A172 (cell line): ENCODE results near the gene MAK. TPM values are rescaled to one million over a fixed set of nuclear protein-coding genes. Genes with fewer than 3 reads are reported as not detected.
A peak's percentile ranks its signal among the peaks of the same experiment; 100 is the strongest.
"Not testable (repeated sequence)": the region's sequence is repeated elsewhere in the genome, so short reads cannot be mapped to it uniquely, and the experiment has no call there.

Experiments used
- DNase-seq: peaks from one replicate; pipeline ENCODE4 v3.0.0-alpha.2; 2015; ENCODE audit warnings: low spot score
- total RNA-seq: library from RNA; depleted of rRNA; stranded (reverse); fragments of >200 nt; shearing (Covaris generic); gene quantifications from 2 replicates; pipeline ENCODE4 v1.2.3, GENCODE V29; 2014; rRNA removed

The MAK gene
- total RNA-seq = 0.02 TPM in 1 of 2 replicates, not detected in the other

DNA sequence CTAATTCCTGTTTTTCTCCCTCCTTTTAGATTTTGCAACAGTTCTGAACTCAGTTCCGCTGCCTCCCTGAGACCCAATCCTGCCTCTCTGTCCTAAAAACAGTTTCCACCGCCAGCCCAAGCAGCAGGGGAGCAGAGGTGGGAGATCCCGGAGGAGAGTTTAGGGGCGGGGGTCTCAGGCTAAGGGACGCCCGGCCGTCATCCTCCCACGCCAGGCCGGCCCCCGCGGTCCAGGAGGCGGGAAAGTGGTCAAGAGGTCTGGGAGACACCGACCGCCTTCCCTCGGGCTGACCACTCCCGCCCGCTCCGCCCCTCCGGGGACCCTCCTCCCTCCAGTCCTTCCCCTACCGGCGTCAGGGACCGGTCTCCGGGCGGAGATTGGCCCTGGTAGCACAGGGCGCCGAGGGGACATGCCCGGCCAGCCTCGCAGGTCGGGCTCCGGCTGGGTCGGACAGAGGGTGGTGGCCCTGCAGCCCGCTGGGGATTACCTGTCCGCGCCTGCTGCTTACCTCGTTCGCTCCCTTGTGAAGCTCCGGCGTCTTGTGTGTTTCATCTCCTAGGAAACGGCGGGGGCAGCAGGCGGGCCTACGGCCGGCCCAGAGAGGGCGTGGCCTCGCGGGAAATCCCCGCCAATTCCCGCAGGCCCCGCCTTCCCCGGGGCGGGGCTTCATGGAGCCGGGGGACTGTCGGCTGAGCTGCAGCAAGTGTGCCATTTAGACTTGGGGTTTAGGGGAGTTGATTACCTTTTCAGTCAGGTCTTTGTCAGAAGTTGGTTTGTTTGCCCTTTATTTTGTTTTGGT, at the start of gene MAK:
Gene MAK (minus strand): TSS at position 545 of the 799 bp plus-strand sequence. CDS start 7,891 bp downstream, outside the sequence.
- DNase-seq = peak; percentile 77

DNA sequence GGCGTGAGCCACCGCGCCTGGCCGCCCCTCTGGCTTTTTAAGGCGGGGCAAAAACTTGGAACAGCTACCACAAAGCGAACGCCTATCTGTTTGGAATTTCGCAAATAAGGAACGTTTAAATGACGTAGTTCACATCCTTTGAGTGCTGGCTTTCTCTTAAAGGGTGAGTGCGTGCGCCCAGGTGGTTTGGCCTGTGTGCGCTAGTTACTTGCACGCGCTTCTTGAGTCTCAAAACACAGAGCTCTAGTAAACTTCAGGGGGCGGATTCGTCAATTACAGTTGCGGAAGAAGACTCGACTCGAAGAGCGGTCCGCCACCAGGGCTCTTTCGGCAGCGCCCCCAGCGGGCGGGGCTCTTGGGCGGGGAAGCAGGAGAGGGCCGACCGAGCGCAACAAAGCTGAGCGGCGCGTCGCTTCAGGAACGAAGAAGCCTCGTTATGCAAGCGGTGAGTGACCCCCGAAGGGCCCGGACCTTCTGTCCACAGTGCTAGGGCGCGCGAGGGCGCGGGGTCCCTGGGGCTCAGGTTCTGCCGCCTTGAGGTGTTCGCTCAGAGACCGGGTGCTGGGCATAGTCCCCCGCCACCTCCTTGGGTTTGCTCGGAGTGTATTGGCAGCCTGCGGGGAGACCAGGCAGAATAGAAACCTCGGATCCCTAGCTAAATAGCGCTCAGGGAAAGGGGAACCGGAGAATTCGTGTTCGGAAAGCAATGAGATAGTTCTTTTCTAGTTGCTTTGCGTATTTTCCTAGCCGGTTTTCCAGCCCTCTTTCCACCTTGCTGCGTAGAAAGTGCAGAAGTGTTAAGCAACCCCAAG, 48.6 kb upstream of the MAK start, which contains the start of gene SYCP2L:
Gene SYCP2L (plus strand): TSS at position 362 of the 812 bp plus-strand sequence. CDS start 75 bp downstream, at position 437.
- DNase-seq = peak; percentile 81

GRCh38 chr6:10886365-10886690, 48.0 kb upstream of the MAK start:
- DNase-seq = not testable (repeated sequence)

GRCh38 chr6:10884245-10884972, 46.1 kb upstream of the MAK start:
- DNase-seq = no peak

GRCh38 chr6:10883312-10884244, 45.2 kb upstream of the MAK start:
- DNase-seq = no peak

DNA sequence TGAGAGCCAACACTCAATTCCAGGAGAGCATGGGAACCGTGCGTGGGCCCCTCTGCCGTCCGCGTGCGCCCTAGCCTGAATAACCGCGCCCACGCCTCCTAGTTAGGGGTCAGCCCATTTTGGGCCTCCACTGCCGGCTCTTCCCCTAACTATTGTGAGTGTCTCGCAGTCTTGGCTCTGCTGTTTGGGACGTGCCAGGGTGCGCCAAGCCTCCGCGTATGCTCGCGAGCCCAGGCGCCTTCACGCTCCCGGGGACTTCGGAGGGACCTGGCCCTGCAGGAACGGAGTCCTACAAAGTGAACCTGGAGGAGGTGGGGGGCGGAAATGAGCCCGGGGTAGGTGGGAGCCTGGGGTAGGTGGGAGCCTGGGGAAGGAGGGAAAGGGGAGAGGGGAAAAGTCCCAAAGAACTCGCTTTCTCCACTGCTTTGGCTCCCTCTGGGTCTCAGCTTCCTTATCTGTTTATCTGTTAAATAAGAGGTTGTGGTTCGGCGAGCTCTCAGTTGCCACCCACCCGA, 44.4 kb upstream of the MAK start:
- DNase-seq = no peak

DNA sequence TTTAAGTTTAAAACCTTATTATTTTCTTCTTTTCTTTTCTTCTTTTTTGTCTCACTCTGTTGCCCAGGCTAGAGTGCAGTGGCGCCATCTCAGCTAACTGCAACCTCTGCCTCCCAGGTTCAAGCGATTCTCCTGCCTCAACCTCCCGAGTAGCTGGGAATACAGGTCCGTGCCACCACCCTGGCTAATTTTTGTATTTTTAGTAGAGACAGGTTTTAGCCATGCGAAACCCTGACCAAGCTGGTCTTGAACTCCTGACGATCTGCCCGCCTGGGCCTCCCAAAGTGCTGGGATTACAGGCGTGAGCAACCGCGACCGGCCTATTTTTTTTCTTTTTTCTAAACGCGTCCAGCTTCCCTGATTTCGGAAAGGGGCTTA, 43.9 kb upstream of the MAK start:
- DNase-seq = not testable (repeated sequence)

- DNase-seq = no peak
These were observed 42.0 kb upstream of the MAK start for GRCh38 chr6:10880366-10880765.

DNA sequence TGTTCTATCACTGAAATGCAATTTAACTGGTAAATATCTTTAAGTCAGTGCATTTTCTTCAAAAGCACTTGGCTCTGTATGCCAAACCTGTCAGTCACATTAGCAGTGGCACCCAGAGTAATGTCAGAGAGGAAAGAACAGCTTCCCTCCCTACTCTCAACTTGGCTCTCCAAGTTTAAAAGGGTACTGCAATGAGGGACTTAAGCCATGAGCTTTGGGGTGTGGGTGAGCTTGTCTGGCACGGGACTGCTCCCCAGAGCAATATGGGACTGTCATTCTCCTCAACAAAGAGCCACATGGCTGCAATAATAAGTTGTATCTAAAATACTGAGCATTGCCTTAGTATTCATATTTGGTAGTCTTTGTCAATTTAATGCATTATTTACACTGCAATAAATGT, 39.5 kb upstream of the MAK start:
- no peak for DNase-seq

GRCh38 chr6:10877012-10877411, 38.7 kb upstream of the MAK start:
- no peak for DNase-seq

- DNase-seq = no peak
These were observed 36.7 kb upstream of the MAK start for GRCh38 chr6:10875026-10875425.

DNA sequence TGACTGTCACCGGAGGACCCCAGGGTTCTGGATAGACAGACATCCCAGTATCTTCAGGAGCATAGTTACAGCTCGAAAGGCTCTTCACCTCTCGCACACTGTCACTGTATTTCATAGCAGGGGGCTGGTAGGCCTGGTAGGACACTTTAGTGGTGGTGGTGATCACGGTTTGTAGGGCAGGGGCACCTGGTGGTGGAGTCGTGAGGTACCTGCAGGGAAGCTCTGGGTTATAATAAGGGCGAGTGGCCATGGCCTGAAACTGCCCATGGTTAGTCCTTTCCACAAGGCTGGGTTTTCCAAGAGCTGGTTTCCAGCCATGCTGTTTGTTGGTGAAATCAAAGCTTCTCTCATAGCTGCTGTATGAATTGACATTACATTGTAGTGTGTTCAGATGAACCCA, 35.9 kb upstream of the MAK start:
- DNase-seq = no peak

GRCh38 chr6:10873374-10873773, 35.0 kb upstream of the MAK start:
- DNase-seq = no peak

DNA sequence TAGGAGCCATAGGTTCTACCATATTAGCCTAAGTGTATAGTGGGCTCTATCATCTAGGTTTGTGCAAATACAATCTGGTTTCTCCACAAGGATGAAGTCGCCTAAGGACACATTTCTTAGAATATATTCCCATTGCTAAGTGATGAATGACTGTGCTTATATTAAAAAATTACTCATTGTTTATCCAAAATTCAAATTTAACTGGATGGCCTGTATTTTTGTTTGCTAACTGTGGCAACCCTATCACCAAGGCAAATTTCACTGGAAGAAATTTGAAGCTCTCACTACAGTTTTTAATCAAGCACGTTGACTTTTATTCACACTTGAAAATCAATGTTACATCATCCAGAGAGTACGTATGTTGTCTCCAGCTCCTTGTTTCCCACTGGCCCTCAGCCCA, 29.6 kb upstream of the MAK start:
- DNase-seq = no peak

DNA sequence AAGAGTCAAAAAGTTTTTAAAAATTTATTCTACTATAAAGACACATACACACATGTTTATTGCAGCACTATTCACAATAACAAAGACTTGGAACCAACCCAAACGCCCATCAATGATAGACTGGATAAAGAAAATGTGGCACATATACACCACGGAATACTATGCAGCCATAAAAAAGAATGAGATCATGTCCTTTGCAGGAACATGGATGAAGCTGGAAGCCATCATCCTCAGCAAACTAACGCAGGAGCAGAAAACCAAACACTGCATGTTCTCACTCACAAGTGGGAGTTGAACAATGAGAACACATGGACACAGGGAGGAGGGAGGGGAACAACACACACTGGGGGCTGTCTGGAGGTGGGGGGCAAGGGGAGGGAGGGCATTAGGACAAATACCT, 28.4 kb upstream of the MAK start:
- DNase-seq = not testable (repeated sequence)

GRCh38 chr6:10863031-10863430, 24.7 kb upstream of the MAK start:
- not testable (repeated sequence) for DNase-seq

DNA sequence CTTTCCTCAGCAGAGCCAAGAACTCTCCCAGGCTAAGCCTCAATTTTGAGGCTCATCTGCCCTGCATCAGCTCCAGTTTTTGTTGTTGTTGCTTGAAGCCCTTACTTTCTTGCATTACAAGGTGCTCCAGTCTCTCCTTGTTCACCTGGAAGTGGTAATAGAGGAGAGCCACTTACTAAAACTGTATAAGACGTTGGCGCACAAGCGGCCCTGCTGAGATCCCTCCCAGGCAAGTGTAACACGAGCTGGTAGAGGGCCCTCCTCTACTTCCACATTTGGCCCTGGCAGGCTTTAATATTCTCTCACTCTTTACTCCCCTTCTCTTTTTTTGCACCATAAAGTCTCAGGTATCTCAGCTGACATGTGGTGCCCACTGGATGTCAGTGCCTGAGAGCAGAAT, 24.0 kb upstream of the MAK start:
- DNase-seq = no peak

- DNase-seq = no peak
These were observed 22.7 kb upstream of the MAK start for GRCh38 chr6:10861086-10861485.

DNA sequence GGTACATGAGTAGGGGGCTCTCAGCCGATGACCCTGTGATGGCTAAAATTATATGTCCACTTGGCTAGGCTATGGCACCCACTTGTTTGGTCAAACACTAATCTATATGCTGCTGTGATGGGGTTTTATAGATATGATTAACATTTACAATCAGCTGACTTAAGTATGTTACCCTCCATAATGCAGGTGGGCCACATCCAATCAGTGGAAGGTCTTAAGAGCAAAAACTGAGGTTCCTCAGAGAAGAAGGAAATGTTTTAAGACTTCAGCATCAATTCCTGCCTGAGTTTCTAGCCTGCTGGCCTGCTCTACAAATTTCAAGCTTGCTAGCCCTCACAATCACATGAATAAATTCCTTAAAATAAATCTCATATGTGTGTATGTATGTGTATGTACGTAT, 18.9 kb upstream of the MAK start:
- DNase-seq = no peak

- DNase-seq = no peak
These were observed 16.7 kb upstream of the MAK start for GRCh38 chr6:10854922-10855632.
